Measurements from ENCODE around the gene HSPB2.

DNA sequence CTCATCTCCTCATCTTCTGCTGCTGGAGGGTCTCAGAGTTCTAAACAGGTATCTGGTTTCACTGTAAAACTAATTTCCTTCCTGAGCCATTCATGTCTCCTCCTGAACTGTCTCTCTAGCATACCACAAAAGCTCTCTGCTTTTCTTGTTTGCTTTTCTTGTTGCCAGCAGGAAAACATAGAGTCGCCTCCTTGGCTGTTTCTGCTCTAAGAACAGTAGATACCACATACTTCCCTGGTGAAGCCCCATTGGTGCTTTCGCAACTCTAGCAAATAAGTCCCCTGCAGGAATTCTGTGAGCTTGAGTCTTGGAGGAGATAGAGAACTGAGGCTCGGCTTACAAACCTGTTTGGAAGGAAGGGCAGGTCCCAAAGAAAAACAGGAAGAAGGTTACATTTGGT, 31.6 kb downstream of the HSPB2 start:
- TF ChIP-seq CTCF (IDR thresholded peaks at IDR 0.05), result no peak
- TF ChIP-seq POLR2A (IDR thresholded peaks at IDR 0.05), result no peak

Data from tibial nerve (tissue), 3 donors.